ENCODE data around the gene SEC22A.

SEC22A gene, protein sequence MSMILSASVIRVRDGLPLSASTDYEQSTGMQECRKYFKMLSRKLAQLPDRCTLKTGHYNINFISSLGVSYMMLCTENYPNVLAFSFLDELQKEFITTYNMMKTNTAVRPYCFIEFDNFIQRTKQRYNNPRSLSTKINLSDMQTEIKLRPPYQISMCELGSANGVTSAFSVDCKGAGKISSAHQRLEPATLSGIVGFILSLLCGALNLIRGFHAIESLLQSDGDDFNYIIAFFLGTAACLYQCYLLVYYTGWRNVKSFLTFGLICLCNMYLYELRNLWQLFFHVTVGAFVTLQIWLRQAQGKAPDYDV

DNA sequence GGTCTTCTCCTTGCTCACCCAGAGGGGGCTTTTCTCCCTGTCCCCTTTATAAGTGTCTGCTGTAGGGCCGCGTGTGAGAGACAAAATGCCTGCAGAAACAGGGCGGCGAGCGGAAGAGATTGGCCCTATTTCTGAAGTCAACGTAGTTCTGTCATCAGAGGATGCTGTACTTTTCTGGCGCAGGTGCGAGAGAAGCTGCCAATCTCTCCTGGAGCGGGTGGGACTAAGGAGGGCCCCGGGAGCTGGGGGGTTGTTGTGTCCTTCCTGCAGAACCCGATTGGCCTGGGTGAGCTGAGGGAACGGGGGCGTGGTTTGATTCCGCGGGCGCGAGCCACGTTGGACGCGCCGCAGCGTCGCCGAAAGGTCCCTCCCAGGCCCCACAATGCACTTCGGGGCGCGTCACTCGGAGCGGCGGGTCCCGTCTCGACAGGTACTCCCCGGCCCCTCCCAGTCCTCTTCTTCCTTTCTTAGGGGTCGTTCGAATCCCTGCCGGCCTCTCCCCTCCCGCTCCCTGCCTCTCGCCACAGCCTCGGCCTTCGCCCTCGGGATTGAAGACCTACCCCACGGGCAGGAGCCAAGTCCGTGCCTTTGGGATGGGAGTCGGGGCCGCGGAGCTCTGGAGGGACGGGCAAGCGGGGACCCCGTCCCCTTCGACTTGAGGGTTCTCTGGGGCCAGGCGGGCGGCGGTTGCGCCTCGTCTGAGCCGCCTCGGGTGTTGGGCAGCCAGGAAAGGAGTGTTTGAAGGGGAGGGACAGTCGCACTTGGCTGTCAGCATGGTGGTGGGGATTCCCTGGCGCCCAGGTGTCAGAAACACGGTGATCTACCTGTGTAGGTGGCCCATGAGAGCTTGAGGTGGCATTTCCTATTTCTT lies at the start of gene SEC22A:
TSS of gene SEC22A (plus strand) at position 387 of the 871 bp plus-strand sequence. CDS start 7,275 bp downstream, outside the sequence.
- peak; percentile 96 for DNase-seq

DNA sequence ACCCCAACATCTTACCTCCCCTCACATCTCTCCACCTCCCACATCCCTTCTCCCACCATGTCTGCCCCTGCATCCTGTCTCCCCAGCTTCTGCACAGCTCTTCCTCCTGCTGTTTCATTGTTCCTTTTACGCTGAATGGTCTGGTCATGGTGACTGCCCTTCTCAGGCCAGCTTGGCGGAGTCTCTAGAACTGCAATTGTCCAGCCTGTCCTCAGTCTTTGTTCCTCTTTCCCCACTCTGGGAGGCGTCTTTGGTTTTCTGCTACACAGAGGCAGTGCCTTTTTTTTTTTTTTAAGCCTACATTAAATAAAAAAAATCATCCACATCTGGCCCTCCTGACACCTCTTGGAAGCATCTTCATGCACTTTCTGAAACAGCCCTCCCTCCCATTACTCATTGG lies 49.1 kb upstream of the SEC22A start:
- no peak for DNase-seq

DNA sequence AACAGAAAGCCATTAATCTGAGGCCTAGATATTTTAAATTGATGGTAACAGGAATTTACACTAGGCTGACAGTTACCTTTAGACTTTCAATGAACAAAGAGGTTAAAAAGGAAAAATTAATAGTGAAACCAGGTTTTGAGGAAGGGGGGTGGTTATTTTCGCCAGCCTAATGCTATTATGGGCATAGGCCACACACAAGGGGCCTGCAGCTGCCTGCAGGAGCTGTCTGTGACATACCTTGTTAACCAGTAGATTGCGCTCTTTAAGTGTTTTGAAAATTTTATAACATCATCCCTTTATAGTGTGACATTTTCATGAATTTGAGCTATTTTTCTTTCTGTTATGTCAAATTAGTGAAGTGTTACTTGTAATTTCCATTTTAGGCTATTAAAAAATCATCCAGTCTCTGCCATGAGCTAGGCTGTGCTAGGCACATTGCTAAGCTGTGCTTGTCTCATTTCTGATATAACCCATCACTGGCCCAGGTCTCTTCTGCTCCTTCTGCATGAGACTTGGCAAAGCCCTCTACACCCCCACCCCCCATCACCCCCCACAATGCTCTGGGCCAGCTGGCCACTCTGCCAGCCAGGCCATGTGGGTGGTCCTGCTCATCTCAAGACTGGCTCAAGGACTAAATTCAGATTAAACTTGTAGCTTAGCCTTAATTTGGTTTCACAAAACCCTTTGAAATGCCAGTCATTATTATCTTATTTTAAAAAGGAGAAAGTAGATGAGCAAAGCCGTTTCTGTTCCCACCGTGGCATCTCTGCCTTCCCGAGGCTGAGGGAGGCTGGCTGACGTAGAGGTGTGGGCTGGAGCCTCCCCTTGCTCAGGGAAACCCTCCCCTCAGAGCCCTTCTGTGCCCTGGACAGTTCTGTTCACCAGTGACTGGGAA lies 48.4 kb upstream of the SEC22A start:
- DNase-seq: no peak

DNA sequence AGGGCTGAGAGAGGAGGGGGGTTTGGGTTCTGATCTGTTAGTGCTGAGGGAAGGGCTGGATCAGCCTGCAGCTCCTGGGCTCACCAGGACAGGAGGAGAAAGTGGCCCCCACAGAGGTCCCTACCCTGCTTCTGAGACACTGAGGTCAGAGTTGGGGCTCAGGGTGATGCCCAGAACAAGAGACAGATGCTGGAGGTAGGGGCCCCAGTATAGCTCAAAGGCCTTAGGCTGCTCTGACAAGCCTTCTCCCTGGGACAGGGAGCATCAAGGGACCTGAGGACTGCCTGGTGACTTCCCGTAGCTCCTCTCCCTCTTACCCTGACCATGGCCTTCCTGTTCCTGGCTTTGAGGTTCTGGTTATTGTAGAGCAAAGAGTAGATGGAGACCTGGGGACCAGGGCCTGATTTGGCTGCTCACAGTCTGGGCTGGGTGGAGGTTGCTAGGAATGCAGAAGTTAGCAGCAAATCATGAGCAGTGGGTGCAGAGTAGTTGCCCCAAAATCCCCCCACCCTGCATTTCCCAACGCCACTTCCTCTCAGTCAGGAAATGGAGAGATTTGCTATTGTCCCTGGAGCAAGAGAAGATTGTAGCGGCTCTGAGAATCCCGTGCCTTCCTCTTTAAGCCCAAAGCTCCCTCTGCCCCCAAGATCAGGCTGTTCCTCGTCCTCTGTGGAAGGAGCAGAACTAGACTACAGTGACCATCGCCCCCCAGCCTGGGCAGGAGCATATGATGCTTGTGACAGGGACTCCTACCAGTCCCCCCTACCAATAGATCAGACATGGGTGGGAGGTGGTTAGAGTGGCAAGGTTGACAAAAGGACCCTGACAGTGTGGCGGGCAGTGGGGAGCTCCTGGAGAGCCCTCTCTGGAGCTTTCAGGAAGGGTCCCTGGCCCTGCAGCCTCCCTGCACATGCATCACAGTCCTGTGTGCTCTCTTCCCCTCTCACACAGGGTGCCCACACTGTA lies 47.4 kb upstream of the SEC22A start:
- no peak for DNase-seq

DNA sequence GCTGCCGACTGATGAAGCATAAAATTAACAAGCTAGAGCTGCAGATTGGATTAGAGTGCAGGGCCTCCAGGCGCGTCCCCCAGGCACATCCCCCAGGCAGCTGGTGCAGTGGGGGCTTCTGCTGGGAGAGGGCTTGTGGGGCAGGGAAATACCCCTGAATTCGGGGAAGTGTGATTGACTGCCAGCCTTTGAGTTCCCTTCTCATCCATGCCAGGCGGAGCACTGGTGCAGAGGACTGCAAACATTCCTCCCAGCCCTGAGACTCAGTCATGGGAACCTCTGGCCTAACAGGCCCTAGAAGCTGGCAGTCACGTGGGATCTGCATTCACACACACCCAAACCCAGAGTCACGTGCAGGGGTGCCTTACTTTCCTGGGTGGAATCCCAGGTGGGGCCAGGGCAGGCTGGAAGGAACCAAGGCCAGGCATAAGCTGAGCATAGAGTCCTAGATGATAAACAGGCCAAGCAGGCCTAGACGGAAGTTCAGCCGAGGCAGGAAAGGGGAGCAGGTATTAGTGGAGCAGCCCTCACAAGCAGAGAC lies 46.2 kb upstream of the SEC22A start:
- DNase-seq: no peak

DNA sequence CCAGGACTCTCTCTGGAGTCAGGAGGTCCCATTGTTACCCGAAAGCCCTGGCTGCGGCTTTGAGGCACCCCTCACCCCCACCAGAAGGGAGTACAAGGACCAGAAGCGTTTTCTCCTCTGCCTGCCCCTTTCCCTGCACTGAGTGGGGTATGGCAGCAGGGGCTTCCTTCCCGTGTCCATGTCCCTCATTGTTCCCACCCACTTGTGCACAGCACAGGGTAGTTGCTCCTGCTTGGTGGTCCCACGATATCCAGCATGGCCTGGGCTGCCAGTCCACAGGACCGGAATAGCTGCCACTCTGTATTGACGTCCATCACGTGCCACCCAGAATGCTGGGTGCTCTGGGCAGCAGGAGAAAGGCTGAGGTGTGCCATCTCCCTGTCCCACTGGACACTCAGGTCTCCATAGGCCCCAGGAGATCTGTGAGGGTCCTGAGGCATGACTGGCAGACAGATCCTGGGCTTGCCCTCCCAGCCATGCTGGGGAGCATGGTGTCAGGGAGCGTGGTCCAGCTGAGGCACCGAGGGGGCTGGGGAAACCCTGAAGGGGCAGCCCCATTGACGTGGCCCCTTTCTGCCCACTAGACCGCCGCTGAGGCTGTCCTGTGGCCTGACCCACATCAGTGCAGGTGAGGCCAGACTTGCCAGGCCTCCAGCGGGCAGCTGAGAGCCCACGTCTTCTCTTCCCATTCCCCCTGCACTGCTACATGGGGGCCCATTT lies 45.3 kb upstream of the SEC22A start:
- DNase-seq: no peak

DNA sequence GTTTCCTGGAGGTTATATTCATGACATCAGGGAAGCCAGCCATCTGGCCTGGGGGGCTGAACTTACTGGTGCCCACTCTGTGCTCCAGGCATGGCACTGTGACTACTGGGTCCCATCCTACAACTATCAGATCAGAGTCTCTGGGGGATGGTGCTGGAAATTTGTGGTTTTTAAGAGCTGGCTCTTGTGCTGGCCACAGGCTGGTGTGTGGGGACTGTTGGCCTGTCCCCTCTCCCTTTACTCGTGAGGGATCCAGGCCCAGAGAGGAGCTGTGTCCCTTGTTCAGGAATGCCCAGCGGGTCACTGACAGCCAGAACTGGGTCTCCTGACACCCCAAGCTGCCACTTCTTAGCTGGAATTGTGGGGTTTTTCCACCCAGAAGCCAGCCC lies 44.5 kb upstream of the SEC22A start:
- DNase-seq: no peak

DNA sequence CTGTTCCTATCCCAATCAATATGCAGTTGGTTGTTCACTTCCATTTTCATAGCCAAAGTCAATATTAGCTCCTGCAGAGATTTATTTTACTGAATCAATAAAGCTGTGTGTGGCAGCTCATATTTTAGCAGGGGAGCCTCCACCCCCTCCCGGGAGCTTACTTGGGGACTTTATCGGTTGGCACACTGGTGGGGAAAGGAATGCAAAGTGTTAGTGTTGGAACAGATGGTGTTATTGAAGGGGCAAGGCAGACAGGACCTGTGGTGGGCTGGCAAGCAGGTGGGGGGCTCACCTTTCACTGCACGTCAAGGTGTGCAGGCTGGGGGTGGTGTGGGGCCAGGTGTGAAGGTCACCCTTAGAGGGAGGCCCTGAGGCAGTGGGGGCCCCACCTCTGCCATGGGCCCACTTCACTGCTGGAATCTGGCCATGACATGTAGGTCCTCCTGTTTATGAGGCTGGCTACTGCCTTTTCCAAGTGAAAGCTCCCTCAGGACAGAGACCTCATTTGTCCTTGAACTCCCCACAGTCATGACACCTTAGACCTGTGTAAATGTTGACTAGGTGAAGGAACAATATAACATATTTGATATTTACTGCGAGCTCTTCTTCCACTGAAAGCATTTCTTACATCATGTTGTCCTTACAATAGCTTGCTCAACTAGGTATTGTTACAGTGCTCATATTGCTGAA lies 44.0 kb upstream of the SEC22A start:
- peak; percentile 34 for DNase-seq

DNA sequence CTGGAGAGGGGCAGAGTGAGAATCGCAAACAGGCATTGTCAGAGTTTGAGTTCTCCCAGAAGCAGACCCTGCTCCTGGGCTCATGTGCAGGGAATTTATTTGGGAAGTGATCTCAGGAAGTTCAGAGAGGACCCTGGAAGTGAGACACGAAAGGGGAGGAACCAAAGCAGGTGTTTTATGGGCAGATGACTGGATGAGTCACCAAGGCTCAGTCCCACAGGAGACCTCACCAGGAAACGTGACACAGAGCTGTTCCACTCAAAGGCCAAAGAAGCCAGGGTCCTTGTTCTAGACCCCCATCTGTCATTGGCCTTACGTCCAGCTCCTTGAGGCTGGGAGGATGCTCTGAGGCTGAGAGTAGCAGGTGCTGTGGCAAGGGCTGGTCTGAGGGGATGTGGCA lies 43.4 kb upstream of the SEC22A start:
- no peak for DNase-seq

DNA sequence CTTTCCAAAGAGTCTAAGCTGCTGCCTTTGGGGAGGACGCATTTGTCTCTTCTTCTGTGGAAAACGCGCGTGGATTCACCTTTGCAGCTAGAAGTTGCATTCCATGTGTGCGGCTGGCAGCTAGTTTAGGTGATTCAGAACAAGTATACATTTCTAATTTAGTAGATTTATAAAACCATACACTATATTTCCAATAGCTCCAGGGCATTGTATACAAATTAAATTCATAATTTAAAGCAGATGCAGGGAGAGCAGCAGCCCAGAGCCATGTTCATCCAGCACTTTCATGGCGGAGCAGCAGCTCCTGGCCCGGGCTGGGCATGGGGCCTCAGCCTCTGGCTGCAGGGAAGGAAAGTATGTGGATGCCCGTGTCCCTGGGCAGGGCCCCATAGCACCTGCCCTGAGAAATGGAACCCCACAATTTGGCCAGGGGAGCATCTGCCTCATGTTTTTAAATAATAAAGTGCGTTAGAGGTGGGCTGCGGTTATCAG lies 42.8 kb upstream of the SEC22A start:
- no peak for DNase-seq

DNA sequence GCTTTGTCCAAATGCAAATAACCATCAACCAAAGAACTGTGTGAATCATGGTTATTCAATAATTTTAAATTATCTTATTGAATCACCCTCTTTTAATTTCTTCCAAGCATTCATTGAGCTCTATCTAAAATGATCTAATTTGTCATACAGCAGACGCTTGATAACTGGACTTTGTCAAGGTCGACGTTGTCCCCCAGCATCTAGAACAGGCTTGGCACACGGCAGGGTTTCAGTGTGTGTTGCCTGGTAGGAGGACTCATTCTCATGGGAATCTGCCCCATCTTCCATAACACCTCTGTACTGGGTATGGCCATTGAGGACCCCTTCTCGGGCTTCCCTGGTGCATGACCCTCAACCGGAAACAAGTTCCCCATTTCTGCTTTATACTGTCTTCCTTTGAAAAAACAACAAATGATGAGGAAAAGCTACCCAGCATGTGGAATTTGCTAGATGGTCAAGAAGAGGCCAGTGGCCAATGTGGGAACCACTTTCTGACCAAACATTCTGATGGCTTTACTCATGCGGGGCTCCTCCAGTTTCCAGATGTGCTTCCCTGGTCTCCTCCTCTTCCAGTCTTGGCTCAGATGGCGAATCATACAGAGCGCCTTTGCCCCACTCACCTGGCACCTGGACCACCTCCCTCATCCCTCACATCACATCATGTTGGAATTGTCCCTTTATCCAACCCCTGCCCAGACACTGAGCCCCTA lies 41.7 kb upstream of the SEC22A start:
- DNase-seq: no peak

DNA sequence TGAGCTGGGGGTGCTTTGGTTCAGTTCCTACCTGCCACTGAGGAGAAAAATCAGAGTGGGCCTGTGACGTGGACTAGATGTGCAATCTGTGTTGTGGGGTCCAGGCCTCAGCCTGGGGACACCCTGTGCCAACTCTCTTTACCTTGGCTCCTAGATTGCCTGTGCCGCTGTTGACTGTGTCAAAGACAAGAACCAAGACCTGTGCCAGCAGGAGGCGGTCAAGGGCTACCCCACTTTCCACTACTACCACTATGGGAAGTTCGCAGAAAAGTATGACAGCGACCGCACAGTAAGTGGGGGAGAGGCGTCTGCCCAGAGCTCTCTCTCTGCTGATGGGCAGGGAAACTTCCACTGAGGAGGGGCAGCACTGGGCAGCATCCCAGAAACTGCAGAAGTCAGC lies 40.6 kb upstream of the SEC22A start:
- DNase-seq: no peak

DNA sequence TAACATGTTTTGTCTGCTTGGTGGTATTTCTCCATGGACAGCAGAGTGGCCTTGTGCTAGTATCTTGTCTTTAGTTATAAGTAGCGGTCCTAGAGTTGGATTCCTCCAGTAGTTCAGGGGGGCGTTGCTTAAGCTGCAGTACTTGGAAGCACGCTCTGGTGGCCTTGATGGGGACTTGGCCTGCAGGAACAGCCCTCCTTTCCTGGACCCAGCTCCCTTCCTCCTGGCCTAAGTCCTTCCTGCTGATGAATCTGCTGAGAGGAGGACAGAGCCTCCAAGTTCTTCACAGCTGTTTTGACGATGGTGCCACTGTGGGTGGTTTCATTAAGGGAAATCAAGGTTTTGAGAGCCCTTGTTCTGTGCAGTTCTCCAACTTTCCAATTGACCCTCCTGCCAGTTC lies 38.6 kb upstream of the SEC22A start:
- DNase-seq: no peak

DNA sequence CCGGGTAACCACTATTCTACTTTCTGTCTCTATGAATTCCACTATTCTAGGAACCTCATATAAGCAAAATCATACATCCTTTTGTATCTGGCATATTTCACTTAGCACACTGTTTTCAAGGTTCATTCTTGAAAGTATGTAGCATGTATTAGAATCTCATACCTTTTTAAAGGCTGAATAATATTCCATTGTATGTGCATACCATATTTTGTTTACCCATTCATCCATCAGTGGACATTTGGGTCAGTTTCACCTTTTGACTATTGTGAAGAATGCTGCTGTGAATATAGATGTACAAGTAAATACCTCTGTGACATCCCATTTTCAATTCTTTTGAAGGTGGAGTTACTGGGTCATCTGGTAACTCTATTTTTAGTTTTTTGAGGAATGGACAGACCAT lies 36.6 kb upstream of the SEC22A start:
- no peak for DNase-seq

DNA sequence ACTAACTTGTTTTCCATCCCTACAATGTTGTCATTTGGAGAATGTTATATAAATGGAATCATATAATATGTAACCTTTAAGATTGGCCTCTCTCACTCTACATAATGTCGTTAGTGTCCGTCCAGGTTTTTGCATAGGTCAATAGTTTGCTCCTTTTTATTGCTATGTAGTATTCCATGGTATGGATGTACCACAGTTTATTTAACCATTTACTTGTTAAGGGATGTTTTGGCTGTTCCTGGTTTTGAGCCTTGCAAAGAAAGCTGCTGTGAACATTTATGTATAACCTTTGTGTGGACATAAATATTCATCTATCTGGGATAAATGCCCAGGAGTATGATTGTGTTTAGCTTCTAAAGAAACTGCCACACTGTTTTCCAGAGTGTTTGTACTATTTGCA lies 34.1 kb upstream of the SEC22A start:
- DNase-seq: no peak

DNA sequence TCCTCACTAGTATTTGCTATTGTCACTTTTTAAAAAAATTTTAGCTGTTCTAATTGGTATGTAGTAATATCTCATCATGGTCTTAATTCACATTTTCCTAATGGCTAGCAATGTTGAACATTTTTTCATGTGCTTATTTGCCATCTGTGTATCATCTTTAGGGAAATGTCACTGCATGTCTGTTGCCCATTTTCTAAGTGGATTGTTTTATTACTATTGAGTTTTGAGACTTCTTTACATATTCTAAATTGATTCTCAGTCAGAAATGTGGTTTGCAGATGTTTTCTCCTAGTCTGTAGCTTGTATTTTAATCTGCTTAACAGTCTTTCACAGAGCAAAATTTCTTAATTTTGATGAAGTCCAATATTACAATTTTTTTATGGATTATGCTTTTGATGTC lies 33.6 kb upstream of the SEC22A start:
- no peak for DNase-seq

DNA sequence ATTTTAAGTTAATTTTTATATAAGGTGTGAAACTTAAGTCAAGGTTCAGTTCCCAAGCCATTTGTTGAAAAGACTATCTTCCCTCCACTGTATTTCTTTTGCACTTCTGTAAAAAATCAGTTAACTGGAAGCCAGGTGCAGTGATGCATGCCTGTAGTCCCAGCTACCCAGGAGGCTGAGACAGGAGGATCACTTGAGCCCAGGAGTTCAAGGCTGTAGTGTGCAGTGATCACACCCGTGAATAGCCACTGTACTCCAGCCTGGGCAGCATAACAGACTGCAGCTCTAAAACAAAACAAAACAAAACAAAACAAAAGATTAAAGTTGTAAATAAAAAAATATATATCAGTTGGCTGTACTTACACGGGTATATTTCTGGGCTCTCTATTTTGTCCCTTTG lies 33.1 kb upstream of the SEC22A start:
- DNase-seq: no peak

DNA sequence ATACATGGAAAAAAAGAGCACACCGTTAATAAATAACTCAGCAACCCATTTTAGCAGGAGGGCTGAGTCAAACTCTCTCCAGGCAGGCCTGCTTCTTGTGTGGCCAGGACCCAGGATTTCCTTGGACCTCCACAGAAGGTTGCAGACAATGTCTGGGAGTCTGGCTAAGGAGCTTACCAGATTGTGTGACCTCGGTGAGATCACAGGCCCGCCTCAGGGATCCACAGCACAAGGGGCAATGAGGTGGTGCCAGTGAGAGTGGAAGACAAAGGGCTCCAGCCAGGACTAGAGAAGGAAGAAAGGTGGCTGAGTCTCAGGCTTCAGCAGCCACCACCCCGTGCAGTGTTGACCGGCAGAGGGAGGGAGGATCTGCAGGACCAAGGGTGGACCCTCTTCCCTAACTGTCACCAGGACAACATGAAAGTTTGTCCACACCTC lies 32.2 kb upstream of the SEC22A start:
- DNase-seq: no peak

DNA sequence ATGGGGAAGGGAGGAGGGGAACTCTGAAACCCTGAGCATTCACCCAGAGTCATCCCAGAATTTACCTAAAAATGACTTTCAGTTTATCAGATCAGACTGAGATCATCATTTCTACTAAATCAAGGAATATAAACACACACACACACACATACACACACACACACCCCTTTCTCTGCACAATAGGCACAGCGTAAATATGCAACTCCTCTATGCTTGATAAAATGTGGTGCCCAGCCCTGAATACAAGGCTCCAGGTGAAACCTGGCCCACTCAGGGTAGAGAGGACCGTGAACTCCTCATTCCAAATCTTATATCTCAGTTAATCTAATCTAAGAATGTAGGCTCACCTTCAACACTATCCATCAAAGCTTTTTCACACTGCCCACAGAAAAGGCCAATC lies 31.8 kb upstream of the SEC22A start:
- no peak for DNase-seq

DNA sequence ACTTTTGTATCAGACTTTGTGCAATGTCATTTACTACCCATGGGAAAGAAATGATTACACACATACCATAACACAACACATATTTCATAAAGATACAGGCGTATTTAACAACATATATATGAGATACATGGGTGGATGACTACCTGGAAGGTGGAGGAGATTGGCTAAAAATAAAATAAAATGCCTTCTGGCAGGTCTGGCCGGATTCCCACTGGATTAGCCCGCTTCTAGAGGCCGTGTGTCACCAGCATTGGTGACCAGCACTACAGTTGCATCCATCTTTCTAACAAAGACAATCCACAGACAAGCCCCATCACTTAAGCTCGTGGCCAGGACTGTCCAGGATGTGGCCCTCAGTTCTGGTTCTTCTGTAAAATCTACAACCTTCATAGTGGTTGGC lies 21.0 kb upstream of the SEC22A start:
- no peak for DNase-seq
